ENCODE data around the gene SENP8.
"Not testable (repeated sequence)": the region's sequence is repeated elsewhere in the genome, so short reads cannot be mapped to it uniquely, and the experiment has no call there.

Gene SENP8

GRCh38 chr15:72096796-72097195 lies 21.4 kb upstream of the SENP8 start:
- no peaks in the 10 kb centered on the region for H3K27me3 Mint-ChIP-seq
- no peak overlapping the region for H3K4me3 Mint-ChIP-seq
- ATAC-seq (replicated peaks) (no peak), DNase-seq (no peak)
- no peak overlapping the region for H3K27ac Mint-ChIP-seq
- peaks cover 4 to 18% of the 10 kb centered on the region in 2 donors for H3K4me1 Mint-ChIP-seq (ENCODE audit: low read depth in 2 of 2)
- H3K9me3 Mint-ChIP-seq: no peaks in the 10 kb centered on the region
- peaks cover 3% of the 10 kb centered on the region for H3K36me3 Mint-ChIP-seq (ENCODE audit: insufficient read depth)

- ATAC-seq (replicated peaks) (no peak), DNase-seq (no peak)
- H3K27me3 Mint-ChIP-seq: no peaks in the 10 kb centered on the region
- H3K4me3 Mint-ChIP-seq: no peak overlapping the region
- H3K4me1 Mint-ChIP-seq (ENCODE audit: low read depth in 2 of 2): peaks cover 1 to 15% of the 10 kb centered on the region in 2 donors
- peaks cover under 1% of the 10 kb centered on the region for H3K36me3 Mint-ChIP-seq (ENCODE audit: insufficient read depth)
- H3K27ac Mint-ChIP-seq: no peak overlapping the region
- H3K9me3 Mint-ChIP-seq: no peaks in the 10 kb centered on the region
Measured at GRCh38 chr15:72098040-72098439, 20.2 kb upstream of the SENP8 start.

- peaks cover 1 to 16% of the 10 kb centered on the region in 2 donors for H3K4me1 Mint-ChIP-seq (ENCODE audit: low read depth in 2 of 2)
- H3K27me3 Mint-ChIP-seq: no peaks in the 10 kb centered on the region
- DNase-seq (no peak), ATAC-seq (replicated peaks) (no peak)
- H3K4me3 Mint-ChIP-seq: no peak overlapping the region
- H3K27ac Mint-ChIP-seq: peak overlapping the region; percentile 30 to 78
- no peaks in the 10 kb centered on the region for H3K9me3 Mint-ChIP-seq
- no peaks in the 10 kb centered on the region for H3K36me3 Mint-ChIP-seq (ENCODE audit: insufficient read depth)
Measured at GRCh38 chr15:72099155-72099554, 19.0 kb upstream of the SENP8 start.

- peaks cover 4 to 16% of the 10 kb centered on the region in 2 donors for H3K4me1 Mint-ChIP-seq (ENCODE audit: low read depth in 2 of 2)
- H3K27me3 Mint-ChIP-seq; H3K4me3 Mint-ChIP-seq; ATAC-seq (replicated peaks); DNase-seq; H3K27ac Mint-ChIP-seq; H3K36me3 Mint-ChIP-seq (ENCODE audit: insufficient read depth); H3K9me3 Mint-ChIP-seq: not testable (repeated sequence)
Measured at GRCh38 chr15:72100551-72100950, 17.7 kb upstream of the SENP8 start.

- no peak overlapping the region for H3K27ac Mint-ChIP-seq
- peaks cover 3% of the 10 kb centered on the region for H3K36me3 Mint-ChIP-seq (ENCODE audit: insufficient read depth)
- no peak for DNase-seq
- H3K4me3 Mint-ChIP-seq: no peak overlapping the region
- peaks cover 4 to 11% of the 10 kb centered on the region in 2 donors for H3K4me1 Mint-ChIP-seq (ENCODE audit: low read depth in 2 of 2)
- no peaks in the 10 kb centered on the region for H3K9me3 Mint-ChIP-seq
- H3K27me3 Mint-ChIP-seq: no peaks in the 10 kb centered on the region
- no peak for ATAC-seq (replicated peaks)
Measured at GRCh38 chr15:72105111-72105510, 13.1 kb upstream of the SENP8 start.

- no peak overlapping the region for H3K27ac Mint-ChIP-seq
- DNase-seq: no peak
- H3K4me1 Mint-ChIP-seq (ENCODE audit: low read depth in 2 of 2): peaks cover 4 to 11% of the 10 kb centered on the region in 2 donors
- peaks cover 3% of the 10 kb centered on the region for H3K36me3 Mint-ChIP-seq (ENCODE audit: insufficient read depth)
- no peaks in the 10 kb centered on the region for H3K9me3 Mint-ChIP-seq
- no peak for ATAC-seq (replicated peaks)
- no peaks in the 10 kb centered on the region for H3K27me3 Mint-ChIP-seq
- H3K4me3 Mint-ChIP-seq: no peak overlapping the region
Measured at GRCh38 chr15:72106068-72106467, 12.1 kb upstream of the SENP8 start.

- H3K4me3 Mint-ChIP-seq: no peak overlapping the region
- H3K36me3 Mint-ChIP-seq (ENCODE audit: insufficient read depth): peaks cover 3% of the 10 kb centered on the region
- no peak overlapping the region for H3K27ac Mint-ChIP-seq
- H3K4me1 Mint-ChIP-seq (ENCODE audit: low read depth in 2 of 2): peaks cover 9 to 18% of the 10 kb centered on the region in 2 donors
- DNase-seq: no peak
- no peaks in the 10 kb centered on the region for H3K27me3 Mint-ChIP-seq
- ATAC-seq (replicated peaks): no peak
- H3K9me3 Mint-ChIP-seq: no peaks in the 10 kb centered on the region
Measured at GRCh38 chr15:72110355-72110754, 7.8 kb upstream of the SENP8 start.

- DNase-seq: no peak
- no peak for ATAC-seq (replicated peaks)
- Mint-ChIP-seq H3K4me1 (ENCODE audit: low read depth in 2 of 2) (peaks cover 15 to 34% of the 10 kb centered on the region in 2 donors), H3K4me3 (no peak overlapping the region), H3K36me3 (ENCODE audit: insufficient read depth) (peaks cover 4% of the 10 kb centered on the region), H3K27me3 (no peaks in the 10 kb centered on the region), H3K27ac (no peak overlapping the region), H3K9me3 (no peaks in the 10 kb centered on the region)
Measured at GRCh38 chr15:72112116-72112515, 6.1 kb upstream of the SENP8 start.

GRCh38 chr15:72112805-72113204 lies 5.4 kb upstream of the SENP8 start:
- peaks cover 16 to 37% of the 10 kb centered on the region in 2 donors for H3K4me1 Mint-ChIP-seq (ENCODE audit: low read depth in 2 of 2)
- H3K27ac Mint-ChIP-seq: no peak overlapping the region
- DNase-seq (no peak), ATAC-seq (replicated peaks) (no peak)
- H3K27me3 Mint-ChIP-seq: no peaks in the 10 kb centered on the region
- peaks cover 9% of the 10 kb centered on the region for H3K36me3 Mint-ChIP-seq (ENCODE audit: insufficient read depth)
- H3K9me3 Mint-ChIP-seq: no peaks in the 10 kb centered on the region
- H3K4me3 Mint-ChIP-seq: no peak overlapping the region

- Mint-ChIP-seq H3K27me3 (no peaks in the 10 kb centered on the region), H3K4me3 (no peak overlapping the region), H3K4me1 (ENCODE audit: low read depth in 2 of 2) (peaks cover 15 to 37% of the 10 kb centered on the region in 2 donors), H3K27ac (no peak overlapping the region), H3K36me3 (ENCODE audit: insufficient read depth) (peaks cover 15% of the 10 kb centered on the region), H3K9me3 (no peaks in the 10 kb centered on the region)
- DNase-seq (no peak), ATAC-seq (replicated peaks) (no peak)
Measured at GRCh38 chr15:72113347-72114031, 4.7 kb upstream of the SENP8 start.

- Mint-ChIP-seq H3K4me3 (peak overlapping the region; percentile 95 to 96), H3K36me3 (ENCODE audit: insufficient read depth) (peaks cover 15% of the 10 kb centered on the region), H3K27me3 (no peaks in the 10 kb centered on the region), H3K4me1 (ENCODE audit: low read depth in 2 of 2) (peaks cover 23 to 47% of the 10 kb centered on the region in 2 donors), H3K27ac (peak overlapping the region; percentile 95 to 98), H3K9me3 (no peaks in the 10 kb centered on the region)
- peak; percentile 0 for ATAC-seq (replicated peaks)
- DNase-seq: no peak
Measured at GRCh38 chr15:72116731-72117485, 1.3 kb upstream of the SENP8 start.

GRCh38 chr15:72117486-72118016 lies 652 bp upstream of the SENP8 start:
- Mint-ChIP-seq H3K36me3 (ENCODE audit: insufficient read depth) (peaks cover 15% of the 10 kb centered on the region), H3K27ac (peak overlapping the region; percentile 95 to 98), H3K4me3 (peak overlapping the region; percentile 95 to 96), H3K27me3 (no peaks in the 10 kb centered on the region), H3K9me3 (no peaks in the 10 kb centered on the region), H3K4me1 (ENCODE audit: low read depth in 2 of 2) (peaks cover 21 to 47% of the 10 kb centered on the region in 2 donors)
- peak; percentile 49 to 58 (median 54) for DNase-seq
- peak; percentile 63 for ATAC-seq (replicated peaks)

- no peak for DNase-seq
- Mint-ChIP-seq H3K27ac (no peak overlapping the region), H3K36me3 (ENCODE audit: insufficient read depth) (no peaks in the 10 kb centered on the region), H3K4me3 (no peak overlapping the region), H3K27me3 (no peaks in the 10 kb centered on the region), H3K9me3 (no peaks in the 10 kb centered on the region), H3K4me1 (ENCODE audit: low read depth in 2 of 2) (peaks cover under 1 to 2% of the 10 kb centered on the region in 2 donors)
- ATAC-seq (replicated peaks): no peak
Measured at GRCh38 chr15:72124218-72124617, 6.0 kb downstream of the SENP8 start.
